C4-2B (cell line): Measurements from ENCODE around the gene HDAC4.

Experiments used
- ZFX ChIP-seq: fragments of 450-650 bp; IDR thresholded peaks from 2 replicates; pipeline ENCODE4 v1.6.1; 2017
- TF ChIP-seq, protein P1 (sequence below): fragments of 450-650 bp; conservative IDR thresholded peaks from 2 replicates; pipeline ENCODE4 v1.5.1; 2017; ENCODE audit warnings: mild to moderate bottlenecking

DNA sequence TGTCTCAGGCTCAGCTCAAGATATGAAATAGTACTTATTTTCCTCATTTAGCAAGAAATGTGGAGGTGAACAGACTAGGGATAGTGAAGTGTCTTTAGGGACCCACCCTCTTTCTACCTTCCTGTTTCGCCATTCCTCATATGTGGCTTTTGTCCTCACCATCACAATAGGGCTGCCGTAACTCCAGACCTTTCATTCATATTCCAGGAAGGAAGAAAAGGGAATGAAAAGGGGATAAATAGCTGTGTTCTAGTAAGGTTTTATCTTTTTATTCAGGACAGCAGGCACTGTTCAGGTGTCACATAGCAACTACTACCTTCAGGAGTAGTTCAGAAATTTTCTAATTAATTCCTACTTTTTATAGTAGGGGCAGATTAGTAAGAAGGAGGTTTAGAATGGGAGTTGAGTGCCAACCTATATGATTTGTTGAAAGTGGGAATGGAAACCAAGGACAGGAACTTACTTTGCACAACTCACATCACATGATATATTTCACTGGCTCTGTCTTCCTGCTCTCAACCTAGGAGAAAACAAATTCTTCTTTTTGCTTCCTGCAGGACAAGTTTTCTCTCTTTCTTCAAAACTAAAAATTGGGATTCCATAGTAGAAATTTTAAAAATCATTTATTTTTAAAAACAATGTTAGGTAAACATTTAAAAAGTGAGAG lies 36.0 kb upstream of the HDAC4 start:
- TF ChIP-seq, protein P1, sequence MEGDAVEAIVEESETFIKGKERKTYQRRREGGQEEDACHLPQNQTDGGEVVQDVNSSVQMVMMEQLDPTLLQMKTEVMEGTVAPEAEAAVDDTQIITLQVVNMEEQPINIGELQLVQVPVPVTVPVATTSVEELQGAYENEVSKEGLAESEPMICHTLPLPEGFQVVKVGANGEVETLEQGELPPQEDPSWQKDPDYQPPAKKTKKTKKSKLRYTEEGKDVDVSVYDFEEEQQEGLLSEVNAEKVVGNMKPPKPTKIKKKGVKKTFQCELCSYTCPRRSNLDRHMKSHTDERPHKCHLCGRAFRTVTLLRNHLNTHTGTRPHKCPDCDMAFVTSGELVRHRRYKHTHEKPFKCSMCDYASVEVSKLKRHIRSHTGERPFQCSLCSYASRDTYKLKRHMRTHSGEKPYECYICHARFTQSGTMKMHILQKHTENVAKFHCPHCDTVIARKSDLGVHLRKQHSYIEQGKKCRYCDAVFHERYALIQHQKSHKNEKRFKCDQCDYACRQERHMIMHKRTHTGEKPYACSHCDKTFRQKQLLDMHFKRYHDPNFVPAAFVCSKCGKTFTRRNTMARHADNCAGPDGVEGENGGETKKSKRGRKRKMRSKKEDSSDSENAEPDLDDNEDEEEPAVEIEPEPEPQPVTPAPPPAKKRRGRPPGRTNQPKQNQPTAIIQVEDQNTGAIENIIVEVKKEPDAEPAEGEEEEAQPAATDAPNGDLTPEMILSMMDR, result no peak
- TF ChIP-seq ZFX, result no peak
